Measurements from ENCODE around the gene TRPM3. TPM values are rescaled to one million over a fixed set of nuclear protein-coding genes. Genes with fewer than 3 reads are reported as not detected.

Gene TRPM3
- total RNA-seq, 2 experiments from 2014 or later, result not detected

- Histone ChIP-seq H3K27me3 (ENCODE audit: control insufficient read depth in 1 of 2, insufficient read depth in 2 of 2, low read length in 2 of 2) (no peaks in the 10 kb centered on the region), H3K4me1 (ENCODE audit: insufficient read depth, low read length) (no peaks in the 10 kb centered on the region), H3K27ac (ENCODE audit: low read depth in 1 of 2, low read length in 2 of 2) (no peak overlapping the region), H3K9me3 (ENCODE audit: control insufficient read depth in 1 of 2, insufficient read depth in 1 of 2, low read length in 2 of 2) (no peaks in the 10 kb centered on the region), H3K36me3 (ENCODE audit: insufficient read depth, low read length) (no peaks in the 10 kb centered on the region), H3K4me3 (ENCODE audit: low read length) (no peak overlapping the region)
- H3K4me3 Mint-ChIP-seq, result no peak overlapping the region
- no peaks in the 10 kb centered on the region for H3K4me1 Mint-ChIP-seq (ENCODE audit: low read depth)
- TF ChIP-seq CTCF (IDR thresholded peaks at IDR 0.05), result no peak
- ATAC-seq (ENCODE audit: poor library complexity), result no peak
- intact Hi-C loops (cut with DNase I, micrococcal nuclease), result no loop called here
- POLR2A ChIA-PET, result no interaction called here
- no peaks in the 10 kb centered on the region for H3K9me3 Mint-ChIP-seq
- H3K27ac Mint-ChIP-seq, result no peak overlapping the region
- H3K27me3 Mint-ChIP-seq, result peaks cover 6% of the 10 kb centered on the region
- CTCF ChIA-PET, result no interaction called here
- DNase-seq, result no peak
- H3K36me3 Mint-ChIP-seq (ENCODE audit: low read depth), result no peaks in the 10 kb centered on the region
Measured at GRCh38 chr9:70617033-70617828, 504.2 kb downstream of the TRPM3 start.

GRCh38 chr9:70616228-70616990, 505.0 kb downstream of the TRPM3 start:
- POLR2A ChIA-PET, result no interaction called here
- no peak for TF ChIP-seq CTCF (IDR thresholded peaks at IDR 0.05)
- no peaks in the 10 kb centered on the region for H3K36me3 Mint-ChIP-seq (ENCODE audit: low read depth)
- Histone ChIP-seq H3K27me3 (ENCODE audit: control insufficient read depth in 1 of 2, insufficient read depth in 2 of 2, low read length in 2 of 2) (no peaks in the 10 kb centered on the region), H3K27ac (ENCODE audit: low read depth in 1 of 2, low read length in 2 of 2) (no peak overlapping the region), H3K9me3 (ENCODE audit: control insufficient read depth in 1 of 2, insufficient read depth in 1 of 2, low read length in 2 of 2) (no peaks in the 10 kb centered on the region), H3K4me3 (ENCODE audit: low read length) (no peak overlapping the region), H3K4me1 (ENCODE audit: insufficient read depth, low read length) (no peaks in the 10 kb centered on the region), H3K36me3 (ENCODE audit: insufficient read depth, low read length) (no peaks in the 10 kb centered on the region)
- intact Hi-C loops (cut with DNase I, micrococcal nuclease), result no loop called here
- DNase-seq, result no peak
- H3K4me3 Mint-ChIP-seq, result no peak overlapping the region
- no peak overlapping the region for H3K27ac Mint-ChIP-seq
- no peaks in the 10 kb centered on the region for H3K4me1 Mint-ChIP-seq (ENCODE audit: low read depth)
- ATAC-seq (ENCODE audit: poor library complexity), result no peak
- H3K27me3 Mint-ChIP-seq, result peaks cover 3% of the 10 kb centered on the region
- H3K9me3 Mint-ChIP-seq, result no peaks in the 10 kb centered on the region
- CTCF ChIA-PET, result interaction anchor here (0.6 to 0.9 kb wide), 2 partner anchors 30 to 546 kb away, joined by 3 to 4 read pairs; no protein-coding TSS in a partner anchor

- Mint-ChIP-seq H3K4me3 (no peak overlapping the region), H3K36me3 (ENCODE audit: low read depth) (no peaks in the 10 kb centered on the region), H3K27ac (no peak overlapping the region), H3K9me3 (no peaks in the 10 kb centered on the region), H3K4me1 (ENCODE audit: low read depth) (no peaks in the 10 kb centered on the region), H3K27me3 (peaks cover 3% of the 10 kb centered on the region)
- H3K9me3 ChIP-seq (ENCODE audit: control insufficient read depth in 1 of 2, insufficient read depth in 1 of 2, low read length in 2 of 2), result no peaks in the 10 kb centered on the region
- no peaks in the 10 kb centered on the region for H3K36me3 ChIP-seq (ENCODE audit: insufficient read depth, low read length)
- H3K4me3 ChIP-seq (ENCODE audit: low read length), result no peak overlapping the region
- DNase-seq (no peak), ATAC-seq (ENCODE audit: poor library complexity) (no peak)
- H3K4me1 ChIP-seq (ENCODE audit: insufficient read depth, low read length), result no peaks in the 10 kb centered on the region
- ChIA-PET POLR2A (no interaction called here), CTCF (interaction anchor here (0.9 kb wide), 2 partner anchors 11 to 30 kb away, joined by 3 to 4 read pairs; no protein-coding TSS in a partner anchor)
- no peak overlapping the region for H3K27ac ChIP-seq (ENCODE audit: low read depth in 1 of 2, low read length in 2 of 2)
- intact Hi-C loops (cut with DNase I, micrococcal nuclease), result no loop called here
- no peak for TF ChIP-seq CTCF (IDR thresholded peaks at IDR 0.05)
- no peaks in the 10 kb centered on the region for H3K27me3 ChIP-seq (ENCODE audit: control insufficient read depth in 1 of 2, insufficient read depth in 2 of 2, low read length in 2 of 2)
Measured at GRCh38 chr9:70615464-70616138, 505.8 kb downstream of the TRPM3 start.

Measured in CD4-positive, alpha-beta T cell (primary cell).